GM12873 (cell line): ENCODE results near the gene CCDC89.

ENCODE experiments used
- TF ChIP-seq, protein P1 (sequence below): IDR thresholded peaks from 2 replicates; pipeline ENCODE4 v1.5.1; 2012; ENCODE audit warnings: low read depth, mild to moderate bottlenecking, moderate library complexity, low read length, control low read depth; ENCODE audit not compliant: insufficient read depth; ENCODE audit errors: missing control alignments

Gene CCDC89

DNA sequence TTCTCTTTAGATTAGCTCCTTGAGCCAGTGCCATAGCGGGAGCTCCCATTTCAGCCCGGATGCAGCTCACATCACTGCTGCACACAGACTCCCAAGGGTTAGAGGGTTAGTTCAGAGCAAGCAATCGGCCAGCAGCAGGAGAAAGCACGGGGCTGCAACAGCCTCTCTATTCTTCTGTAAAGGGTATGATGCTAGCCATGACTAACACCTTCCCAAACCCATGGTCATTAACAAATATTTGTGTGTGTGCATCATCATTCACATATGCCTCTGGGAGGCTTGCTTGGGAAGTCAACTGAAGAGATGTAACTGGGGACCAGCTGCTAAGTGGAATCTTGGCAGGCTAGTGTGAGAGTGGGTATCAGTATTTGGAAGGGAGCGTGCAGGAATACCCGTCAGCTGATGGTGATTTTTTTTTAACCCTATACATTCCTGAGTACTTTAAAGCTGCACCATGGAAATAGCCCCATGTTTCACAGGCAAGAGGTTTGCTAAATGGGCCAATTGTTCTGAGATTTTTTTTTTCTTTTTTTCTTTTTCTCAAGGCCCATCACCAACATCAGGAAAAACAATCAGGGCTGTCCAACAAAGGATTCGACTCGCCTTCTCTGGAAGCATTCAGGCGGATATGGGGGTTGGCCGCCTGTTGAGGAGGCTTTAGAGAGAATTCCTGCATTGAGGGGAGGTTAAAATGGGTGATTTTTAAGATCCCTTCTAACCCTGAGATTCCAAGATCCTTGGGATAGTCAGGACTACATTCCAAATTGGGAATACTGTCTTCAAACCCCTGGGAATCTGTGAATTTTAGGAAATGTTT lies 33.2 kb upstream of the CCDC89 start:
- TF ChIP-seq, protein P1, sequence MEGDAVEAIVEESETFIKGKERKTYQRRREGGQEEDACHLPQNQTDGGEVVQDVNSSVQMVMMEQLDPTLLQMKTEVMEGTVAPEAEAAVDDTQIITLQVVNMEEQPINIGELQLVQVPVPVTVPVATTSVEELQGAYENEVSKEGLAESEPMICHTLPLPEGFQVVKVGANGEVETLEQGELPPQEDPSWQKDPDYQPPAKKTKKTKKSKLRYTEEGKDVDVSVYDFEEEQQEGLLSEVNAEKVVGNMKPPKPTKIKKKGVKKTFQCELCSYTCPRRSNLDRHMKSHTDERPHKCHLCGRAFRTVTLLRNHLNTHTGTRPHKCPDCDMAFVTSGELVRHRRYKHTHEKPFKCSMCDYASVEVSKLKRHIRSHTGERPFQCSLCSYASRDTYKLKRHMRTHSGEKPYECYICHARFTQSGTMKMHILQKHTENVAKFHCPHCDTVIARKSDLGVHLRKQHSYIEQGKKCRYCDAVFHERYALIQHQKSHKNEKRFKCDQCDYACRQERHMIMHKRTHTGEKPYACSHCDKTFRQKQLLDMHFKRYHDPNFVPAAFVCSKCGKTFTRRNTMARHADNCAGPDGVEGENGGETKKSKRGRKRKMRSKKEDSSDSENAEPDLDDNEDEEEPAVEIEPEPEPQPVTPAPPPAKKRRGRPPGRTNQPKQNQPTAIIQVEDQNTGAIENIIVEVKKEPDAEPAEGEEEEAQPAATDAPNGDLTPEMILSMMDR: no peak

DNA sequence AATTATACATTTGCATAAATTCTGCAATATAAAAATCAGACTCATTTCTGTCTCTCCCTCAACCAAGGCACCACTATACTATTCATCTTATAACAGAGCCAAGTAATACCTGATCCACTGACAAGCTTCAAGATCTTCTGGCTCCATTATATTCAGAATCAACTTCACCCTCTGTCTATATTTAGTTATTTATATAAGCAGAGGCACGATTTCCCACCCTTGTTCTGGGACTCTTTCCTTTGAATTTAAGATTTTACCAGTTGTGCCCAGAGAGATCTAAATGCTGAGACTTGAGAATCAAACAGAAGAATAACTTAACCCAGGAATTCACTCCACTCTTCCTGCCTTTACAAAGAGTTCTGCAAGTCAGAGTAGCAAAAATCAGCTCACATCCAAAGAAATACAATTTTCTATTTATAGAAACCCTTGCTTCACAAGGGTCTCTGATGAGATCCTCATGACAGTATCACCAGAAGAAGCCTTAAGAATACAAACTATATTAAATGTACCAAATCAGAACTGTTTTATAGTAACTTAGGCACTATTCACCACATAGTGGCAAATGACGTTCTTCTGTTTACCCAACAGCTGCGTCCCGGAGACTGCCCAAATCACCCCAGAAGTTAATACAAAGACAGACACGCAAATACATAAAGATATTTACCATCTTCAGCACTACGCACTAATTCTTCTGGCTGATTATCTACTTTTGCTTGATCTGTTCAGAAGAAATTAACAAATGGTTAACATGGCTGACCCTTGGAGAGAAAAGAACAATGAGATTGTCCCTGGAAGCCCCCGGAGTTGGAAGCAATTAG lies 32.3 kb upstream of the CCDC89 start:
- TF ChIP-seq, protein P1: no peak

DNA sequence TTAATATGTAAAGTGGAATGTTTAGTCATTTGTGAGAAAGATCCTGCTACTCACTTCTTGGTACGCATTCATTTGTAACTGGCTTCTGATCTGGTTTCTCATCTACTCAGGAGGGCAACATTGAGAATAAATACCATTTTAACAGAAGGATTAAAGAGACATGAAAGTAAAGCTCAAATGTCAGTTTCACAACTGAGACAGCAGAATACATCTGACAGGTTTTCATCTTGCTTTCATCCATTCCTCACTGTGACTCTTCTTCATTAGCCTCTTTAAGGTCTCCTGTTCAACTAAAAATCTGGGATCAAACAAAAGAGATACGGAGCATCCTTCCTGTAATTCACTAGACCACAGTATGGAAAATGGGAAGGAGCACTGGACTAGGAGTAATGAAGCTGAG lies 31.4 kb upstream of the CCDC89 start:
- TF ChIP-seq, protein P1: no peak

- TF ChIP-seq, protein P1: no peak
These were observed 27.0 kb upstream of the CCDC89 start for GRCh38 chr11:85712953-85713352.

GRCh38 chr11:85710917-85711316 lies 24.9 kb upstream of the CCDC89 start:
- TF ChIP-seq, protein P1: no peak

DNA sequence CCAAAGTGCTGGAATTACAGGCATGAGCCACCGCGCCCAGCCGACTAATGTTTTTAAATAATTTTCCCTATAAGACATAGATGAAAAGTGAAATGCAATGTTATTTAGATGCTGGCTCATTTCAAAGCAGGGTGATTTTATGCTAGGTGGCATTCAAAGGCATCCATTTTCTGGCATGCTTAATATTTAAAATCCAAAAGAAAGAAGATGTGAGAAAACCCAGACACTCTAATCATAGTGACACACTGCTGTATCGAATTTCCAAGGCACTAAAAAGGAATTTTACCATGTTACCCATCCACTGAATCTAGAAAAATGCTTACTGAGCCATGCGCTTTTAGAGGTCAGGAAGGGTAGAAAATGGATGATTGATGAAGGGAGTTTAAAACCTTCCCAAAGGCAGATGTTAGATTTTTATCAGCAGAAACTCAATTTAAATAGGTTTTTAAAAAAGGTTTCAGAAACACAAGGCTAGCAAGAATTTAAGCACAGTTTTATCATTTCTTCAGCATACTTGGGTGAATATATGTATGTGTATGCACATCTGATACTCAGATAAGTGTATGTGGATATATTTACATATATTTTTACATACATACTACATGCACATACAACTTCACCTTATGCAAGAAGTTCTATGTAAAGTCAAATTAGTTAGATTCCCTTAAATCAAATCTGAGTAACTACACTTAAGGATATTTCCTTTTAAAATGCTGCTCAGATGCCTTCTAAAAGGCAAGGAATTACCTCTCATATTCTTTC lies 24.1 kb upstream of the CCDC89 start:
- TF ChIP-seq, protein P1: no peak

DNA sequence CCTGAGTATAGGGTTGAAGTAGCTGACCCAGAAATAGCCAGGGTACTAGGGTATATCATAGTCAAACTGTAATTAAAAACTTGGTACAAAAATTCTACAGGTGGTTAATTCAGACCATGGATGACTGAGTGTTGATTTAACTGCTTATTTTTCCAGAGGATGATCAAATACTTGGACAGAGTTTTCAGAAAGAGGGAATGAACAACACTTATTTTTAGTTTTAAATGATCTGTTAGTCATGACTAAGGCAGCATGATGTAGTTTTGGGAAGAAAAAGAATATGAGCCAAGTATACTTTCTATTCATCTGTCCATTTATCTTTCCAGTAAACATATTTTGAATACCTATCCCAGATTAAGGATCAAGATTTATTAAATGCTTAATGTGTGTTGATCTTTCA lies 19.8 kb upstream of the CCDC89 start:
- TF ChIP-seq, protein P1: no peak
